Umbilical cord (tissue), 2 donors: ENCODE data around the gene ERCC4. TPM values are rescaled to one million over a fixed set of nuclear protein-coding genes. Genes with fewer than 3 reads are reported as not detected.

Experiments
- DNase-seq: peaks from one replicate; pipeline ENCODE4 v3.0.0-alpha.2; 2015; ENCODE audit warnings: low spot score
- total RNA-seq: library from RNA; depleted of rRNA; stranded (reverse); fragments of >200 nt; gene quantifications from one replicate; pipeline ENCODE4 v1.2.3, GENCODE V29; 2014; ENCODE audit warnings: low replicate concordance; ENCODE audit not compliant: insufficient read depth

ERCC4 gene
- total RNA-seq, 1 donor from 2014 or later: 18.1 TPM

DNA sequence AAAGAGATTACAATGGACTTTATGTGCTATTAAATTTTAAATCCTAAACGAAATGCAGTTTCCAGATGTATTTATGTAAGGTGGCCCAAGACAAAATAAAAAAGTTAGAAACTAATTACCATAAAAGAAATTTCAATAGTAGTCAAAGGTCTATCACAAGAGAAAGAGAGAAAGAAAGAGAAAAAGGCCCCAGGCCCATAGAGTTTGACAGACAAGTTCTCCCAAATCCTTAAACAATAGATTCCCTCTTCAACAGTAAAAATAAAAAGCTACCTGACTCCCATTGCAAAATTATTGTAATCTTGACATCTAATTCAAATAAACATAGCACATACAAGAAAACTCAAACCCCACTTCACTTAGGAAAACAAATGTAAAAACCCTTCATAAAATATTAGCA is 8.6 kb upstream of the ERCC4 start:
- DNase-seq: no peak

DNA sequence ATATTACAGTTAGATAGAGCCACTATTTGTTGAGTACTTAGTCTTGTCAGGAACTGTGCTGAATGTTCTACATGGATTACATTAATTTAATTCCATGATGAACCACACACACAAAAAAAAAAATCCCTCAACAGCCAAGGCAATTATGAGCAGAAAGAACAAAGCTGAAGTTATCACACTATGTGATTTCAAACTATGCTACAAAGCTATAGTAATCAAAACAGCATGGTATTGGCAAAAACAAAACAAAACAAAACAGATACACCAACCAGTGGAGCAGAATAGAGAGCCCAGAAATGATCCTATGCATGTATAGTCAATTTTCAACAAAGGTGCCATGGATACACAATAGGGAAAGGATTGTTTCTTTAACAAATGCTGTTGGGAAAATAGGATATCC is 8.1 kb upstream of the ERCC4 start:
- DNase-seq: no peak

DNA sequence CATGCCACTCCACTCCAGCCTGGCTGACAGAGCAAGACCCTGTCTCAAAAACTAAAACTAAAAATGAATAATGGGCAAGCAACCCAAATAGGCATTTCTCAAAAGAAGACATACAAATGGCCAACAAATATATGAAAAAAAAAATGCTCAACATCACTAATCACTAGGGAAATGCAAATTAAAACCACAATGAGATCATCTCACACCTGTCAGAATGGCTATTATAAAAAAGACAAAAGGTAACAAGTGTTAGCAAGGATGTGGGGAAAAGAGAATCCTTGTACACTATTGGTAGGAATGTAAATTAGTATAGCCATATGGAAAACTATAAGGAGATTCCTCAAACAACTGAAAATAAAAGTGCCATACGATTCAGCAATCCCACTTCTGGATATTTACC is 7.1 kb upstream of the ERCC4 start:
- DNase-seq: no peak

- DNase-seq: no peak
These were observed 6.3 kb upstream of the ERCC4 start for GRCh38 chr16:13913374-13914292.

GRCh38 chr16:13915033-13915635 is 4.8 kb upstream of the ERCC4 start:
- DNase-seq: no peak

DNA sequence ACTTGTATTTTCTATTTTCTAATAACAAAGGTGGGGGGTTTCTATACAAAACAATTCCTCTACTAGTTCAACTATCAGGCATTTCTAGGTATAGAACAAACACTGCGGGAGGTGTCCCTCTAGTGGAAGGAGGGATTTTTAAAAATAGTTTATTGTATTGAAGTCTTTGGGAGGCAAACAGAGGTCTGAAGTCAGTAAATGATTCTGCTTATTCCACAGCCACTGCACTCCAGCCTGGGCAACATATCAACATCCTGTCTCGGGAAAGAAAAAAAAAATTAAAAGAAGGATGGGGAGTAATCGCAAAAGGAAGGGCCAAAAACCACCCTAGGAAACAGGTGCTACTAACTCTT is 648 bp upstream of the ERCC4 start:
- no peak for DNase-seq

- DNase-seq: no peak
These were observed 510 bp downstream of the ERCC4 start for GRCh38 chr16:13920510-13920818.

DNA sequence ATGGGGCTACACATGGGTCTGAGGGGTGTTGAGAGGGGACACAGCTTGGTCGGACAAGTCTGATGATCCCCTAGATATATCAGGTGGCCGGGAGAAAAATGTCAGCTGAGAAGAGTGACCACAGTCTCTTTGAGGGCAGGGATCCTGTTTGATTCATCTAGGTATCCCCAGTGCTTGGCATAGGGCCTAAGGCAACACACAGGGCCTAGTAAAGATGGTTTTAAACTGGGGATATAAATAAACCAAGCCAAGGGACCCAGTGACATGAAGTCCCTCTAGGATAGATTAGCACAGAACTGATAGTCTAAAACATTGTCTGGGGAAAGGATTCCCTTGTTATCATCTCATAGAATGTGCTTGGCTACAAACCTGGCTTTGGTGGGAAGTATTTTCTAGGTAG is 1.4 kb downstream of the ERCC4 start:
- no peak for DNase-seq

DNA sequence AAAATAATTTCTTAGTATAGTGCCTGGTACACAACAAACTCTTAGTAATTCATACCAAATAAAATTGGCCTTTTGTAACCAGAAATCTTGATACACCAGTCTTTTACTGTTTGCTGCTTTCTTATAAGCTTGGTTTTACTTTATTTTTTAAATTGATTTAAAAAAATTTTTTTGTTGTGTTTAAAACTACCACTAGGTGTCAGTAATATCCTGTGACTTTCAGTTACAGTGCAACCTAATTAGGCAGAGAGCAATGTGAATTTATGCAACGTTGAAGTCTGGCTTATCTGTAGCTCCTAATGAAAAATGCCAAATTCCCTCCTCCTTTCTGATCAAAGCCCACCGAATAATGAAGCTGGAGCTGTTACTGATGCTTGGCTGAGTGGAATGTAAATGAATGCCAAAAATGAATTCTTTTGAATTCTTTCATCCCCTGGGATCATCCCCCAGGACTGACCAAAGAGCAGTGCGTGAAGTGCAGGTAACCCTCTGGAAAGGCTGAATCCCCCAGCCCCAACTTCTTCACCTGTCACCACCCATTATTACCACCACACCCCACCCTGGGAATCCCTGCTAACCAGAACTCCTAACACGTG is 3.8 kb downstream of the ERCC4 start:
- DNase-seq: peak; percentile 74

DNA sequence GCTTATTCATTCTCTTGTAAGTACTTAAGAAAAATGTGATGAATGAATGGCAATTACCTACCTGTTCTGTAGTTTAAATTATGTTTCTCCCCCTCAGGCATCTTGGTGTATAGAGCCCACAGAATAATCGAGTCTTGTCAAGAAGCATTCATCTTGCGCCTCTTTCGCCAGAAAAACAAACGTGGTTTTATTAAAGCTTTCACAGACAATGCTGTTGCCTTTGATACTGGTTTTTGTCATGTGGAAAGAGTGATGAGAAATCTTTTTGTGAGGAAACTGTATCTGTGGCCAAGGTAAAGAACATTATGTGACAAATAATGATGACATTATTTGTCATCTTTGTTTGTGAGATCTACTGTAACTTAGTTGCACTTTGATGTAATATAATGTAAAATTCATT is 6.5 kb downstream of the ERCC4 start:
- DNase-seq: no peak

- DNase-seq: no peak
These were observed 6.9 kb downstream of the ERCC4 start for GRCh38 chr16:13926891-13927290.

DNA sequence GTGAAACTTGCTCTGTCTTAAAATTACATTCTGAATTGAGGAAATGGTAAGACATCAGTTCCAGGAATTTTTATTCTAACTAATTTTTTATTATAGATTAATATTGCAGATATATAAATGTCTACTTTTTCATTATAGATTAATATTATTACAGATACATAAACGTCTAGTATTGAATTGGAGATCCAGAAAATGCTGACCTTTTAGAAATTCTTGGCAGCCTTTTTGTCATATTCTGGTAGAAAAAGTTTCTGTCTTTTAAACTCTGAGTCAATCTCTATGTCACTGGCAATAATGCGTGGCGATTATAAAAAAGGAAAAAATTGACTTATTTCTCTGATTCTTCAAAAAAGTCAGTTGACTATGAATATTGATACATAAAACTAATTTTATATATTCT is 8.7 kb downstream of the ERCC4 start:
- no peak for DNase-seq

DNA sequence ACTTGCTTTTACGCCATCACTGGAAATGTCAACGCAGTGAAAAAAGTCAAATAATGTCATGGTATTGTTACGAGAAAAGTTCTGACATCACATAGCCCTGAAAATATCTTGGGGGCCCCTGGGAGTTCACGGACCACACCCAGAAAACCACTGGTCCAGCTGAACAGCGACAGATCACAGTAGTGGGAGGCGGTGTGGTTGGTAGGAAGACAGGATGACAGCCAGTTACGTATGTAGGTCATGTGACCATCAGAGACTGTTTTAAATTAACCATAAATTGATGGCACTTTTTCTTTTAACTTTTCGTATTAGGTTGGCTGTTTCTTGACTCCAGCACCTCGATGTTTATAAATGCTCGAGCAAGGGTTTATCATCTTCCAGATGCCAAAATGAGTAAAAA is 11.9 kb downstream of the ERCC4 start:
- no peak for DNase-seq

DNA sequence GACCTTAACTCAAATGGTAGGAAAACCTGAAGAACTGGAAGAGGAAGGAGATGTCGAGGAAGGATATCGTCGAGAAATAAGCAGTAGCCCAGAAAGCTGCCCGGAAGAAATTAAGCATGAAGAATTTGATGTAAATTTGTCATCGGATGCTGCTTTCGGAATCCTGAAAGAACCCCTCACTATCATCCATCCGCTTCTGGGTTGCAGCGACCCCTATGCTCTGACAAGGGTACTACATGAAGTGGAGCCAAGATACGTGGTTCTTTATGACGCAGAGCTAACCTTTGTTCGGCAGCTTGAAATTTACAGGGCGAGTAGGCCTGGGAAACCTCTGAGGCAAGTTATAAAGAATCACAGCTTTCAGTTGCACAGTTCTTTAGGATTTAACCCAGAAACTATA is 15.5 kb downstream of the ERCC4 start:
- DNase-seq: no peak

GRCh38 chr16:13936155-13936554 is 16.2 kb downstream of the ERCC4 start:
- DNase-seq: no peak

DNA sequence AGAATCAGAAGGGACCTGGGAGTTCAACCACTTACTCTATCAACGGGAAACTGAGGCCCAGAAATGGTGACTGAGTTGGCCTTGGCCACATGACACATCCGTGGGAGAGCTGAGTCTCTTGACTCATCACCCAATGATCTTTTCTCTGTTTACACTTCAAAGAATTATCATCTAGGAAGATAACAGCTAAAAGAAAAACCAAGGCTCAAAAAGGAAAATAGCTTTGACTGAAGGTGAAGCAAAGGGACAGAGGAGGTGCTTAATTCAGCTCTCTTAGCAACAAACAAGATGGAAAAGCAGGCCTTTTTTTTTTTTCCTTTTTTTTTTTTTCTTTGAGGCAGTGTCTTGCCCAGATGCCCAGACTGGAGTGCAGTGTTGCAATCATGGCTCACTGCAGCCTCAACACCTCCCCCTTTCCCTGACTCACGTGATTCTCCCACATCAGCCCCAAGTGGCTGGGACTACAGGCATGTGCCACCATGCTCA is 16.7 kb downstream of the ERCC4 start:
- no peak for DNase-seq

- no peak for DNase-seq
These were observed 17.5 kb downstream of the ERCC4 start for GRCh38 chr16:13937411-13937810.

GRCh38 chr16:13938480-13938879 is 18.5 kb downstream of the ERCC4 start:
- DNase-seq: no peak

GRCh38 chr16:13939821-13940220 is 19.9 kb downstream of the ERCC4 start:
- DNase-seq: no peak

- peak; percentile 65 for DNase-seq
These were observed 20.5 kb downstream of the ERCC4 start for GRCh38 chr16:13940397-13940933.

GRCh38 chr16:13944816-13945215 is 24.9 kb downstream of the ERCC4 start:
- DNase-seq: no peak

- no peak for DNase-seq
These were observed 26.0 kb downstream of the ERCC4 start for GRCh38 chr16:13945744-13946485.
